Suprapubic skin (tissue), 4 donors: ENCODE results near the gene LNPEP.

Source experiments
- CTCF ChIP-seq, 2 donors: fragments of 200-600 bp in 1 of 2; fragments of 450-650 bp in 1 of 2; sonication (generic) in 1 of 2; IDR thresholded peaks; one replicate each; pipeline ENCODE4 v1.5.1; 2016 to 2019; ENCODE audit warnings: antibody characterized with exemption in 2 of 2, mild to moderate bottlenecking in 1 of 2, moderate library complexity in 1 of 2
- EP300 ChIP-seq: sonication (generic); formaldehyde crosslinking; IDR thresholded peaks from one replicate; pipeline ENCODE4 v1.6.1; 2017; ENCODE audit warnings: antibody characterized with exemption
- POLR2A ChIP-seq, 2 donors: fragments of 450-650 bp; IDR thresholded peaks; one replicate each; pipeline ENCODE4 v1.6.1; 2017; ENCODE audit warnings: antibody characterized with exemption in 2 of 2, mild to moderate bottlenecking in 2 of 2, moderate library complexity in 2 of 2
- POLR2AphosphoS5 ChIP-seq, 3 donors: sonication (generic); formaldehyde crosslinking; IDR thresholded peaks; one replicate each; pipeline ENCODE4 v1.6.1; 2017; ENCODE audit warnings: antibody characterized with exemption in 3 of 3

- no peak for TF ChIP-seq CTCF (IDR thresholded peaks at IDR 0.05)
- no peak for TF ChIP-seq POLR2AphosphoS5 (IDR thresholded peaks at IDR 0.05)
- no peak for TF ChIP-seq EP300
- TF ChIP-seq POLR2A (IDR thresholded peaks at IDR 0.05) = no peak
Measured at GRCh38 chr5:97047076-97047475, 111.2 kb downstream of the LNPEP start.
